Dermis blood vessel endothelial cell (primary cell): Measurements from ENCODE around the gene RNF14. TPM values are rescaled to one million over a fixed set of nuclear protein-coding genes. Genes with fewer than 3 reads are reported as not detected.
"Not testable (repeated sequence)": the region's sequence is repeated elsewhere in the genome, so short reads cannot be mapped to it uniquely, and the experiment has no call there.

Experiments
- DNase-seq: peaks from one replicate; pipeline ENCODE4 v3.0.0; 2010
- total RNA-seq: library from RNA; depleted of rRNA; stranded (reverse); fragments of >200 nt; gene quantifications from 2 replicates; pipeline ENCODE4 v1.2.3, GENCODE V29; 2014

The RNF14 gene
- 75.7 and 88.3 TPM in 2 replicates for total RNA-seq

- peak; percentile 97 for DNase-seq
Measured at GRCh38 chr5:141968914-141969608, at the start of gene RNF14. Gene RNF14, plus strand, starts transcription at chr5:141969105. Its CDS starts 4,484 bp downstream, at chr5:141973589.

GRCh38 chr5:141919218-141920119 is 49.4 kb upstream of the RNF14 start:
- no peak for DNase-seq

- DNase-seq: no peak
Measured at GRCh38 chr5:141920771-141921170, 48.1 kb upstream of the RNF14 start.

GRCh38 chr5:141922827-141923447 is 46.0 kb upstream of the RNF14 start:
- not testable (repeated sequence) for DNase-seq

GRCh38 chr5:141923448-141924313 is 45.2 kb upstream of the RNF14 start, which contains the start of gene DELE1:
Gene DELE1, plus strand, starts transcription at chr5:141923871. Its CDS starts 71 bp downstream, at chr5:141923942.
- DNase-seq: peak; percentile 95

- DNase-seq: no peak
Measured at GRCh38 chr5:141926434-141926833, 42.5 kb upstream of the RNF14 start.

- no peak for DNase-seq
Measured at GRCh38 chr5:141928051-141928450, 40.9 kb upstream of the RNF14 start.

- no peak for DNase-seq
Measured at GRCh38 chr5:141929398-141930058, 39.4 kb upstream of the RNF14 start.

GRCh38 chr5:141931694-141932093 is 37.2 kb upstream of the RNF14 start:
- DNase-seq: no peak

GRCh38 chr5:141933151-141933550 is 35.8 kb upstream of the RNF14 start:
- no peak for DNase-seq

- no peak for DNase-seq
Measured at GRCh38 chr5:141934099-141934844, 34.6 kb upstream of the RNF14 start.

GRCh38 chr5:141935538-141935937 is 33.4 kb upstream of the RNF14 start:
- DNase-seq: no peak

GRCh38 chr5:141940695-141941271 is 28.1 kb upstream of the RNF14 start:
- DNase-seq: peak; percentile 65

GRCh38 chr5:141941307-141941706 is 27.6 kb upstream of the RNF14 start:
- DNase-seq: peak; percentile 73

- DNase-seq: no peak
Measured at GRCh38 chr5:141941779-141942178, 27.1 kb upstream of the RNF14 start.

GRCh38 chr5:141942185-141942857 is 26.6 kb upstream of the RNF14 start:
- DNase-seq: no peak

GRCh38 chr5:141944076-141944475 is 24.8 kb upstream of the RNF14 start:
- DNase-seq: no peak

GRCh38 chr5:141945511-141946051 is 23.3 kb upstream of the RNF14 start:
- DNase-seq: no peak

GRCh38 chr5:141947316-141947715 is 21.6 kb upstream of the RNF14 start:
- DNase-seq: peak; percentile 63

- no peak for DNase-seq
Measured at GRCh38 chr5:141948812-141949211, 20.1 kb upstream of the RNF14 start.
